ENCODE measurements around the gene GLS. TPM values are rescaled to one million over a fixed set of nuclear protein-coding genes. Genes with fewer than 3 reads are reported as not detected.

GLS gene
- total and polyA plus RNA-seq, 11 donors, result 19.1 to 94.5 (median 47.6) TPM

- Histone ChIP-seq H3K36me3 (peaks cover 0 to 97% (median 82%) of the 10 kb centered on the region in 9 donors), H3K9me3 (no peaks in the 10 kb centered on the region), H3K27ac (no peak overlapping the region), H3K27me3 (no peaks in the 10 kb centered on the region), H3K4me3 (no peak overlapping the region), H3K4me1 (no peaks in the 10 kb centered on the region)
- DNase-seq (no peak), ATAC-seq (no peak)
- 84 to 88% (median 86%) methylated on average over 1 of the region's 1 CpG for WGBS, 4 donors
- intact Hi-C loops (cut with DNase I), result loop anchor here in 1 of 10 donors (10.0 kb wide), 1 partner anchor 61 kb away; no protein-coding TSS in a partner anchor
- no peak for TF ChIP-seq CTCF (IDR thresholded peaks at IDR 0.05)
- no peak for TF ChIP-seq POLR2A (IDR thresholded peaks at IDR 0.05)
Observed at GRCh38 chr2:190903693-190904450, 23.3 kb downstream of the GLS start.

GRCh38 chr2:190904640-190905261, 24.1 kb downstream of the GLS start:
- intact Hi-C loops (cut with DNase I), result loop anchor here in 1 of 10 donors (10.0 kb wide), 1 partner anchor 60 kb away; no protein-coding TSS in a partner anchor

GRCh38 chr2:190908532-190908931, 27.9 kb downstream of the GLS start:
- 97 to 99% (median 97%) methylated on average over 5 of the region's 5 CpGs for WGBS, 4 donors
- no peaks in the 10 kb centered on the region for H3K9me3 ChIP-seq
- DNase-seq (no peak), ATAC-seq (no peak)
- H3K27me3 ChIP-seq, result no peaks in the 10 kb centered on the region
- peaks cover 0 to 7% (median 0%) of the 10 kb centered on the region in 12 donors for H3K4me1 ChIP-seq
- H3K4me3 ChIP-seq, result no peak overlapping the region
- H3K36me3 ChIP-seq, result peaks cover 0 to 92% (median 81%) of the 10 kb centered on the region in 9 donors
- H3K27ac ChIP-seq, result no peak overlapping the region
- intact Hi-C loops (cut with DNase I), result loop anchor here in 1 of 10 donors (10.0 kb wide), 1 partner anchor 56 kb away; no protein-coding TSS in a partner anchor
- TF ChIP-seq CTCF (IDR thresholded peaks at IDR 0.05) (no peak), POLR2A (IDR thresholded peaks at IDR 0.05) (no peak)

More at GRCh38 chr2:190904640-190905261, 24.1 kb downstream of the GLS start:
- H3K4me1 ChIP-seq, result no peaks in the 10 kb centered on the region
- no peak overlapping the region for H3K4me3 ChIP-seq
- no peaks in the 10 kb centered on the region for H3K27me3 ChIP-seq
- WGBS, 4 donors, result 88 to 92% (median 89%) methylated on average over 3 of the region's 3 CpGs
- H3K9me3 ChIP-seq, result no peaks in the 10 kb centered on the region
- H3K36me3 ChIP-seq, result peaks cover 0 to 97% (median 85%) of the 10 kb centered on the region in 9 donors
- no peak for TF ChIP-seq CTCF (IDR thresholded peaks at IDR 0.05)
- no peak for TF ChIP-seq POLR2A (IDR thresholded peaks at IDR 0.05)
- no peak for ATAC-seq
- H3K27ac ChIP-seq, result no peak overlapping the region
- DNase-seq, result no peak

- H3K4me1 ChIP-seq, result peaks cover 0 to 7% (median 0%) of the 10 kb centered on the region in 12 donors
- no peaks in the 10 kb centered on the region for H3K9me3 ChIP-seq
- DNase-seq (no peak), ATAC-seq (no peak)
- no peak for TF ChIP-seq CTCF (IDR thresholded peaks at IDR 0.05)
- TF ChIP-seq POLR2A (IDR thresholded peaks at IDR 0.05), result no peak
- H3K27ac ChIP-seq, result no peak overlapping the region
- H3K27me3 ChIP-seq, result no peaks in the 10 kb centered on the region
- WGBS, 4 donors, result 96 to 99% (median 97%) methylated on average over 2 of the region's 2 CpGs
- H3K36me3 ChIP-seq, result peaks cover 0 to 91% (median 81%) of the 10 kb centered on the region in 9 donors
- intact Hi-C loops (cut with DNase I), result loop anchor here in 1 of 10 donors (10.0 kb wide), 1 partner anchor 55 kb away; no protein-coding TSS in a partner anchor
- no peak overlapping the region for H3K4me3 ChIP-seq
Observed at GRCh38 chr2:190909680-190910079, 29.1 kb downstream of the GLS start.

Measured in heart left ventricle (tissue), 16 donors.